GM19239 (cell line): ENCODE measurements around the gene LTBR.

Experiments
- DNase-seq: peaks from one replicate; pipeline ENCODE4 v3.0.0; 2011; ENCODE audit warnings: low spot score; ENCODE audit not compliant: insufficient read length
- FAIRE-seq: peaks from 2 replicates; lab custom pipeline; 2011; peaks lifted over from hg19 to GRCh38; lab: Jason Lieb, UNC

LTBR gene

DNA sequence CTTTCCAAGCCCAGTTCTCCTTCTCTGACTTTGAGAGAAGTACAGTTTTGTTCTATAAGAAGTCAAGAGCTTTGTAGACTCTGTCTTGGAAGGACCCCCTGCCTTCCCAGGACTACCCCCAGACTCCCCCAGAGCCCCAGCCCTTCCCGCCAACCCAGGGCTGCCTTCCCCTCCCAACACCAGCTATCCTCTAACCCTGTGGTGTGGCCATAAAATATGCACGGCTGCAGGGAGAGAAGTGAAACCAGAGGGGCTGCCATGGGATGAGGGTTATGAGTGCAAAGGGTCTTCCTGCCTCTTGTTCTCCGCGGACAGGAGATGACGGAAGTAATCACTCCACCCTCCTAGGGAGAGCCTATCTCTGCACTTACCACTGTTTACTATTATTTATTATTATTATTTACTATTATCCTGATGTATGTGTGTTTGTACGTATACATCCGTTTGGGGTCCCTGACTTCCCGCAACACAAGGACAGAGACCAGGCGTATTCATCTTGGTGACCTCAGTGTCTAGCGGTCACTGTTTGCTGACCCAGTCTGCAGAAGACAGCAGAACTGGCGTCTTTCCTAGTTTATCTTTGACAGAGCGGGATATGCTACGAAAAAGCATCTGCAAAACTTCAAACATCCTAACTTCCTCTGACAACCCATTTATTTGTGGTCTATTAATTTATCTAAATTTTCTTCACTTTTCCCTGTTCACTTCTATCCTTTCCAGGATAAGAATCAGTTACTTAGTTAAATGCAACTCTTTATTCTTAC lies 5.1 kb upstream of the LTBR start:
- FAIRE-seq, result no peak

DNA sequence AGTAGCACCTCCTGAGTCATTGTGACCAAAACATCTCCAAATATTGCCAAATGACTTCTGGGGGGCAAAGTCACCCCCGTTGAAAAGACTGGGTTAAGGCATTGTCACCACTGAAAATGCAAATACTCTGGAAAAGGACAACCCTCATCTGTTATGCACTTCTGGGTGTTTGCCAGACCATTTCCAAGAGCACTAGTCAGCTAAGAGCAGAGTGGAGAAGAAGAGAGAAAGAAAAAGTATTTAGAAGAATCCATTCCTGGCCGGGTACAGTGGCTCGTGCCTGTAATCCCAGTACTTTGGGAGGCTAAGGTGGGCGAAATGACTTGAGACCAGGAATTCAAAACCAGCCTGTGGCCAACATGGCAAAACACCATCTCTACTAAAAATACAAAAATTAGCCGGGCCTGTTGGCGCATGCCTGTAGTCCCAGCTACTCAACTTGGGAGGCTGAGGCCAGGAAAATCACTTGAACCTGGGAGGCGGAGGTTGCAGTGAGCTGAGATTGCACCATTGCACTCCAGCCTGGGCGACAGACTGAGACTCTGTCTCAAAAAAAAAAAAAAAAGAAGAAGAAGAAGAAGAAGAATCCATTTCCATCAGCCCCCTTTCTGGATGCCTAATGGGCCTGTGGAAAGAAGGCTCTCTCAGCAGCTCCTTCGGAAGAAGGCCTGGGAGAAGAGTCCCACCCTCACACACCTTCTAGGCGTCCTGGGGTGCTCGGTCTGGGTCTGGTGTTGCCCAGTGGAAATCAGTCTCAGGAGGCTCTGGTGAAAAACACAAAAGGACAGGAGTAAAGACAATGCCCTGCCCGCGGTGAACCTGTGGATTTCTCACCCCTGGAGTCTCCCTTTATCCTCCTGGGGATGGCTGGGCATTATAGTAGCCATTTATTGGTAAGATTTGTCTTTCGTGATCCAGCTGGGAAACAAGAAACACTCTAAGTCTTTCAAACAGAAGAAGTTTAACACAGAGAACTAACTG lies 3.5 kb upstream of the LTBR start:
- no peak for DNase-seq
- no peak for FAIRE-seq

More for the DNA sequence above, 5.1 kb upstream of the LTBR start:
- no peak for DNase-seq

DNA sequence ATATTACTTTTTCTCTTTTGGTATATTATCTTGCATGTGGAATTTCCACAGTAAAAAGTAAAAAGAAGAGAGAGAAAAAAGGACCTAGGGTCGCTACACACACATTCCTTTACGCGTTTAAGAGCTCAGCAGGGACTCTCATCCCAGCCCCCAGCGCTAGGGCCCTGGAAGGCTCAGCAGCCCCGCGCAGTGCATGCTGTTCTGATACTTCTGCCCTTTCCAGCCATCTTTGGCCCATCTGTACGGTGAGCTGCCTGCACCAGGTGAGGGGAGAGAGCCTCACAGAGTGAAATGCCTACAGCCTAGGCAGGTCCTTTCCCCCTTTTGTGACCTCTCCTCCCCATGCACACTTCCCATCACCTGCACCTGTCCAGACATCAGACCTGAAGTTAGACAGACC lies 1.6 kb upstream of the LTBR start:
- no peak for FAIRE-seq
- DNase-seq, result no peak

DNA sequence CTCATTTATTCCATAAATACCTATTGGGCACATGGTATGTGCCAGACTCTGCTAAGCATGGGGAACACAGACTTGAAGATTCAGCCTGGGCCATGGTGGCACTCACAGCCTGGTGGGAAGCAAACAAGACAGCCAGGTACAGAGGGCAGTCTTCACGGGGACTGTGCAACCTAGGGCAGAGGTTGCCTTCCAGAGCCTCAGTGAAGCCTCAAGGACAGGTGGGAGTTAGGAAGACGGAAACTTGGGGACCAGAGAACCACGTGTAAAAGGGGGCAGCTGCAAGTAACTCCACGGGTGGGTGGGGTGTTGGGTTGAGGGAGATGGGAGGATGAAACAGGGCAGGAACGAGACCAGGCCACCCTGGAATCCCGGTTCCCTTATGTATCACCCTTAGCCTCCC lies 980 bp upstream of the LTBR start:
- DNase-seq (no peak), FAIRE-seq (no peak)

DNA sequence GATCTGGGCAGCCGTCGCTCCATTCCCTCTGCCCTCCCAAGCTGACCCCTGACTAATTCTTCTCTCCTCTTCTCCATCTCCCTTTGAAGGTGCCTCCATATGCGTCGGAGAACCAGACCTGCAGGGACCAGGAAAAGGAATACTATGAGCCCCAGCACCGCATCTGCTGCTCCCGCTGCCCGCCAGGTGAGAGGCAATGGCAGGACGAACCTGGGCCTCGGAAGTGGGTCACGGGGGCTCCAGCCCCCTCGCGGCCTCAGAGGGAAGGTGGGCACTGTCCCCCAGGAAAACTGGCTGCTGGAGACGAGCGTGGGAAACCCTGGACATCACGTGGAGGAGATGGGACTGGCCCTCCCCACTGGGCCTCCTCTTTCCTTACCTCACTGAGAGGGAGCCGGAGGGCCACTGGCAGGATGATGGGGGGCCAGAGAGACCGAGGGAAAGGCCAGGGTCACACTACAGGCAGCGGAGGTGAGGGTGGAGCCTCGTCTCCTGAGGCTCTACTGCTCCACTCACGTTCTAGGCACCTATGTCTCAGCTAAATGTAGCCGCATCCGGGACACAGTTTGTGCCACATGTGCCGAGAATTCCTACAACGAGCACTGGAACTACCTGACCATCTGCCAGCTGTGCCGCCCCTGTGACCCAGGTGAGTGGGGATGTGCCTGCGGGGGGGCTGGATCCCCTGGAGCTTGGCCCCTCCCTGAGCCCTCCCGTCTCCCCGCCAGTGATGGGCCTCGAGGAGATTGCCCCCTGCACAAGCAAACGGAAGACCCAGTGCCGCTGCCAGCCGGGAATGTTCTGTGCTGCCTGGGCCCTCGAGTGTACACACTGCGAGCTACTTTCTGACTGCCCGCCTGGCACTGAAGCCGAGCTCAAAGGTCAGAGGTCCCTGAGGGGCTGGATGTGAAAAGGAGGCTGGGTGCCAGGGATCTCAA lies 806 bp downstream of the LTBR start:
- no peak for DNase-seq
- no peak for FAIRE-seq

DNA sequence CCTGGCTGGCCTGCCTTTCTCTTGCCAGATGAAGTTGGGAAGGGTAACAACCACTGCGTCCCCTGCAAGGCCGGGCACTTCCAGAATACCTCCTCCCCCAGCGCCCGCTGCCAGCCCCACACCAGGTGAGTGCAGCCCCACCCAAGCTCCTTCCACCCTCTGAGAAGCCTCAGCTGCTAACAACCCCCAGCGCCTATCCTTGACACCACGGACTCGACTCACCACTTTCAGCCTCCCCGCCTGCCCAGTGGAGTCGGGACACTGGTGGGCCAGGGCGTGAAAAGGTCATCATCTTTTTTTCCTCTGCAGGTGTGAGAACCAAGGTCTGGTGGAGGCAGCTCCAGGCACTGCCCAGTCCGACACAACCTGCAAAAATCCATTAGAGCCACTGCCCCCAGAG lies 2.1 kb downstream of the LTBR start:
- FAIRE-seq (no peak), DNase-seq (no peak)

DNA sequence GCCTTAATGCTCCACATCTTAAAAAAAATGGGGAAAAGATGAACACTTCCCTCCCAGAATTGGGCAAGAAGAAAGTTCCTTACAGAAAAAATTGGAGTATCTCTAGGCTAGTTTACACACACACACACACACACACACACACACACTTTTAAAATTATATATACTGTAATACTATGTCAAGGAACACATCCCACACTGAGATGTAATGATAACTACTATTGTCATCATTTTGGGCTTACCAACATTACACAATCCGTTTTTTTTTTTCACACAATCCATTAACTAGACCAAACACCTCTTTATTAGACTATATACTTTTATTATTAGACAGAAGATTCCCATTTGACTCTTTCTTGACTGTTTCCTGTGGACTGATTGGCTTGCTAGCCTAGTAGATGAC lies 2.5 kb downstream of the LTBR start:
- FAIRE-seq (no peak), DNase-seq (no peak)

DNA sequence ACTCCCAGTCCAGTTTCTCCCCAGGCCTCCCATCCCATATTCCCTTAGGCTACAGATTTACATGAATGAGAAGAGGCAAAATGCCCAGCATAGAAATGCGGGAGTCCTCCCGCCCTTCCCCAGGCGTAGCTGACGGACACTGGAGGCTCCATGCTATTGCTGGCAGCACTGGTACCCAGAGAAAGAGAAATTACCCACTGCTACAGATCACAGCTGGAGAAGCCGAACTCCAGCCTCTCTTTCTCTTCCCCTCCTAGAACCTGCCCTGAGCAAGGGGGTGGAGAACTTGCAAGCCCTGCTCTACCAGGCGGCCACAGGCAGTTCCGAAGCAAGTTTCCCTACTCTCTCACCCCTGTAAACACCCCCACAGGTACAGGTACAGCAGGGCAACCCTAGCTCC lies 3.6 kb downstream of the LTBR start:
- FAIRE-seq, result no peak
- no peak for DNase-seq

DNA sequence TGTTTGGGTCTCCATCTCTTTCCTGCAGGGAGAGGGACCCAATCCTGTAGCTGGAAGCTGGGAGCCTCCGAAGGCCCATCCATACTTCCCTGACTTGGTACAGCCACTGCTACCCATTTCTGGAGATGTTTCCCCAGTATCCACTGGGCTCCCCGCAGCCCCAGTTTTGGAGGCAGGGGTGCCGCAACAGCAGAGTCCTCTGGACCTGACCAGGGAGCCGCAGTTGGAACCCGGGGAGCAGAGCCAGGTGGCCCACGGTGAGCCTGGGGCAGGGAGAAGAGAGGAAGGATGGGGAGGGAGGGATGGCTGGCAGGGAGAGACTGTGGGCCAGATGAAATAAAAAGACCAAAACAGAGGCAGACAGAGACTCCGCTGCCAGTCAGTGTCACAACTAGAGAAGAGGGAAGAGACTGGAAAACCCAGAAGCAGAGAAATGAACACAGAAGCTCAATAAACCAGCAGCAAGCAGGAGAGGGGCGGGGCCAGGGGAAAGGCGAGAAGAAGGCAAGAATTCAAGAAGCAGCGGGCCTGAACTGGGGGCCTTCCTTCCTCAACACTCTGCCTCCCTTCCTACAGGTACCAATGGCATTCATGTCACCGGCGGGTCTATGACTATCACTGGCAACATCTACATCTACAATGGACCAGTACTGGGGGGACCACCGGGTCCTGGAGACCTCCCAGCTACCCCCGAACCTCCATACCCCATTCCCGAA lies 6.3 kb downstream of the LTBR start:
- FAIRE-seq, result no peak
- no peak for DNase-seq

DNA sequence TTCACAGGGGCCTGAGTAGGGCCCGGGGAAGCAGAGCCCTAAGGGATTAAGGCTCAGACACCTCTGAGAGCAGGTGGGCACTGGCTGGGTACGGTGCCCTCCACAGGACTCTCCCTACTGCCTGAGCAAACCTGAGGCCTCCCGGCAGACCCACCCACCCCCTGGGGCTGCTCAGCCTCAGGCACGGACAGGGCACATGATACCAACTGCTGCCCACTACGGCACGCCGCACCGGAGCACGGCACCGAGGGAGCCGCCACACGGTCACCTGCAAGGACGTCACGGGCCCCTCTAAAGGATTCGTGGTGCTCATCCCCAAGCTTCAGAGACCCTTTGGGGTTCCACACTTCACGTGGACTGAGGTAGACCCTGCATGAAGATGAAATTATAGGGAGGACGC lies 7.1 kb downstream of the LTBR start:
- no peak for FAIRE-seq
- DNase-seq, result no peak

DNA sequence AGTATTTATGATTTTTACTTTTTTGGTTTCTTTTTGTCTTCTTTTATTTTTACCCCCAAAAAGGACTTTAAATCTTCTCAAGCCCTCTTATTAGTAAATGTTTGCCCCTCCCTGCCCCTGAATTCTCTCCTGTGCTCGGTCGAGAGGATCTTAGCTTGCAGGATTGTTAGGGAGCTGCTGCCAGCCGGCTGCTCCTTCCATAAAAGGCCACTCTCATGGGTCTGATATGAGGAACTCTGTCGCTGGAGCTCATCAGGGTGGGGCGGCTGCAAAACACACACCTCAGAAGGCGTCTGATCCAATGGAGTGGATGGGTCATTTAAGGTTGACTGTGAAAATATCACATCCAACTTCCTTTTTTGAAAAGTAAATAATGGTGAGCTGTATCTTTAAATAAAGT lies 8.5 kb downstream of the LTBR start:
- FAIRE-seq (no peak), DNase-seq (no peak)

DNA sequence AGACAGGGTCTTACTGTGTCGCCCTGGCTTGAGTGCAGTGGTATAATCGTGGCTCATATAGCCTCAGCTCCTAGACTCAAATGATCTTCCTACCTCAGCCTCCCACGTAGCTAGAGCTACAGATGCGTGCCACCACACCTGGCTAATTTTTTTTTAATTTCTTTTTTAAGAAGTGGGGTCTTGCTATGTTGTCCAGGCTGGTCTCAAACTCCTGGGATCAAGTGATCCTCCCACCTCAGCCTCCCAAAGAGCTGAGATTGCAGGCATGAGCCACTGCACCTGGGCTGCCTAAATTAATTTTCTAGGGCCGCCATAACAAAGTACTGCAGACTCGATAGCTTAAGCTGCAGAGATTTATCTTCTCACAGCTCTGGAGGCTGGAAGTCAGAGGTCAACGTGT lies 9.1 kb downstream of the LTBR start:
- DNase-seq (no peak), FAIRE-seq (no peak)

DNA sequence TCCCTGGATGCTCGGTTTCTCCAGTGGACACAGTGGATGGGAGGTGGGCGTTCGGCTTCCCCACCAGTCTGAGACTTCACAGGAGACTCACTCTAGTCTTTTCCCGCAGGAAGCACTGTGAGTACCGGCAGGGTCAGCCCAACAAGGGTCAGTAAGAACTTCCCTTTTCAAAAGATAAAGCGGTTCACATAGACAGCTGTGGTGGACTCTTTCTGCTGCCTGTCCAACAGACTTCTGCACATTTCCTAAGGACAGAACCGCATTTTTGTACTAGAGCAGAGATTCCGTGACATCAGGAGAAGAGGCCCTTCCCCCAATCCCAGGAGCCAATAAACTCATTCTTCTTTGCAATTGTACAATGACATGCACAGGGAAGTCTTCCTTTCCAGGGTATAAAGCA lies 10.4 kb downstream of the LTBR start:
- DNase-seq, result no peak

DNA sequence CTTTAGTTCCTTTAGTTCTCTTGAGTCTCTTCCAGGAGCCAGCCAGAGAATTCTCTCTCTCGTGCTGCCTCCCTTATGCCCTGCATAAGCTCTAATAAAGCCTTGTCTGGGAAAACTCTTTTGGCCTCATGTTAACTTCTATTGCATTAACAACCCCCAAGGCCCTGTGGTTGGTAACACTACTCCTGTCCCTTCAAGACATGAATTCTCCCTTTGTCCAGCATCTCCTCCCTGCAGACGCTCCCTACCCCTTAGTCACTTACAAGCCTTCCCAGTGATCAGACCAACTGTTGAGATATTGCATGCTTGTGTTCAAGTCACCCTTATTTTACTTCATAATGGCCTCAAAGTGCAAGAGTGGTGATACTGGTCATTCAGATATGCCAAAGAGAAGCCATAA lies 12.1 kb downstream of the LTBR start:
- FAIRE-seq (no peak), DNase-seq (no peak)

More for the DNA sequence above, 10.4 kb downstream of the LTBR start:
- FAIRE-seq, result no peak

DNA sequence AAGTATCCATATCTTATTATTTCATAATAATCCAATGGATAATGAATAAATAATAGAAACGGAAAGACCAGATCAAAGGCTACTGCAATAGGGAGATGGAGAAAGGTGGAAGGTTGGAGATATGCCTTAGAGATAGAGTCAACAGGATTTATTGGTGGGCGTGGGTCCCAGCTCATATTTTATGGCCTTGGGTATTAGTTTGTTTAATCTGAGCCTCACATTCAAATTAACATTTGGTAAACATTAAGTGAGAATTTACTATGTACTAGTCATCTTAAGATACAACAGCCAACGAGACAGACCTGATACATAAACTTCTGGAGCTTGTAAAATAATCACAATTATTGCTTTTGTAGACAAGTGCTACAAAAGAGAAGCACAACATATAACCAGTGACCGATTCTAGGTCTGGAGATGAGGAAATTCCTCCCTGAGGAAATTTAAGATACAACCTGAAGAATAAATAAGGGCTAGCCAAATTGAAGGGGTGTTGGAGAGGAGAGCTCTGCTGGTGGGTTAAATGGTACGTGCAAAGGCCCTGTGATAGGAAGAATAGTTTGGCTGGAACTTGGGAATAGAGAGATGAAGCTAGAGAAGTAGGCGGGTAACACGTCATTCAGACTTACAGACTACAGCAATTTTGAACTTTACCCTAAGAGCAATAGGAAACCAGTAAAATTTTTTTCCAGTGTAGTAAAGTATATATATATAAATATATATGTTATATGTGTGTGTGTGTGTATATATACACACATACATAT lies 16.1 kb downstream of the LTBR start:
- no peak for FAIRE-seq
- DNase-seq, result no peak

DNA sequence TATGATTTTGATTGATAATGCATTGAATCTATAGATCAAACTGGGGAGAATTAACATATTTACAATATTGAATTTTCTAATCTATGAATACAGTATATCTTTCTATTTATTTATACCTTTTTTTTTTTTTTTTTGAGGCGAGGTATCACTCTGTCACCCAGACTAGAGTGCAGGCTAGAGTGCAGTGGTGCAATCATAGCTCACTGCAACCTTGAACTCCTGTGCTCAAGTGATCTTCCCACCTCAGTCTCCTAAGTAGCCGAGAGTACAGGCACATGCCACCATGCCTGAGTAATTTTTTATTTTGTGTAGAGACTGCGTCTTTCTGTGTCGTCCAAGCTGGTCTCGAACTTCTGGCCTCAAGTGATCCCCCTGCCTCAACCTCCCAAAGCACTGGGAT lies 20.4 kb downstream of the LTBR start:
- FAIRE-seq, result no peak
- no peak for DNase-seq

DNA sequence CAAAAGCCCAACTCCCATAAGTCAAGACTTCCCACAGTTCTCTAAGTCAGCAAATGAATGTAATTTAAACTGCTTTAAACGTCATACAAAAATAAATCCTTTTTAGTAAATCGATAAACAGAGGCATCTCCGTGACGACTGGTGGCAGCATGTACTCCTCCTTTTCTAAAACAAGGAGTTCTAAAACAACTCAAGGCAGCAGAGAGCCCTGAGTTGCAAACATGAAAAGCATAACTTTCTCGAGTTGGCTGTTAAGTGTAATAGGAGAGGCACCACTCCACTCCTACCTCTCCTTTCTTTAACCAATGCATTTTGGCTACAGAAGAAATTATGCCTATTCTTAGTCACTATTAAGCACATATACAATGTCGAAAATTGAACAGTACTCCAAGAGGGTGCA lies 22.0 kb downstream of the LTBR start:
- FAIRE-seq (no peak), DNase-seq (no peak)

DNA sequence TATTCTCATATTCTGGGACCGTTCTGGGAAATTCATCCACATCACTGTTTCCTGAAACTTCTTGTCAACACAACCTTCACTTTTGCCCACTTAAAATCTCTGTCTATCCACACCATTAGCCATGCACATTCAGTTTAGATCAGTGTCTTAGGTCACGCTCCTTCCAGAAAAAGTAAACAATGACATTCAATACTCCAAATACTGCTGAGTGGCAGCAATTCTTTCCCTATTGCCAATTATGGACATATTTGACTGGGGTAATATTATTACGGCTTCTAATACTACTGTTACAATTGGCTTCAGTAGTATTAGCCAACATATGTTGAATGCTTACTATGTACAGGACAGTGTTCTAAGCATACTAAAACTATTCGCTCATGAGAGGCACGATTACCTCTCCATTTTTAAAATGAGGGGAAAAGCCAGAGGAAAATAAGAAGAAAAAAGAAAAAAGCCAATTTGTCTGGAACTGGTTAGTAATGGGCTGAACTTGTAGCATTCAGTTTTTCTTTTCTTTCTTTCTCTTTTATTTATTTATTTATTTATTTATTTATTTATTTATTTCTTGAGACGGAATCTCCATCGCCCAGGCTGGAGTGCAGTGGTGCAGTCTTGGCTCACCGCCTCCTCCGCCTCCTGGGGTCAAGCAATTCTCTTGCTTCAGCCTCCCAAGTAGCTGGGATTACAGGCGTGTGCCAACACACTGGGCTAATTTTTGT lies 23.4 kb downstream of the LTBR start:
- DNase-seq (no peak), FAIRE-seq (no peak)
